ENCODE measurements around the gene NHEJ1. TPM values are rescaled to one million over a fixed set of nuclear protein-coding genes. Genes with fewer than 3 reads are reported as not detected.

Gene NHEJ1
- total and polyA plus RNA-seq, 2 of the 13 experiments (the other 11 are each of a cell fraction or from before 2014, with no cell fraction given) = 30.0 to 30.7 TPM

- TF ChIP-seq SP140L (CRISPR knock-in tag; IDR thresholded peaks at IDR 0.05; ENCODE audit: borderline replicate concordance) = no peak
- TF ChIP-seq, protein P1, sequence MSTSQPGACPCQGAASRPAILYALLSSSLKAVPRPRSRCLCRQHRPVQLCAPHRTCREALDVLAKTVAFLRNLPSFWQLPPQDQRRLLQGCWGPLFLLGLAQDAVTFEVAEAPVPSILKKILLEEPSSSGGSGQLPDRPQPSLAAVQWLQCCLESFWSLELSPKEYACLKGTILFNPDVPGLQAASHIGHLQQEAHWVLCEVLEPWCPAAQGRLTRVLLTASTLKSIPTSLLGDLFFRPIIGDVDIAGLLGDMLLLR (CRISPR knock-in tag; IDR thresholded peaks at IDR 0.05) = no peak
- TF ChIP-seq THRA (CRISPR knock-in tag; IDR thresholded peaks at IDR 0.05; ENCODE audit: borderline replicate concordance) = no peak
- TF ChIP-seq MTF2 (CRISPR knock-in tag; IDR thresholded peaks at IDR 0.05; ENCODE audit: borderline replicate concordance) = peak; percentile 69; the same call in 1 of the 2 replicates
- TF ChIP-seq ZBTB46 (CRISPR knock-in tag; IDR thresholded peaks at IDR 0.05; ENCODE audit: borderline replicate concordance) = no peak
- TF ChIP-seq, protein P2, sequence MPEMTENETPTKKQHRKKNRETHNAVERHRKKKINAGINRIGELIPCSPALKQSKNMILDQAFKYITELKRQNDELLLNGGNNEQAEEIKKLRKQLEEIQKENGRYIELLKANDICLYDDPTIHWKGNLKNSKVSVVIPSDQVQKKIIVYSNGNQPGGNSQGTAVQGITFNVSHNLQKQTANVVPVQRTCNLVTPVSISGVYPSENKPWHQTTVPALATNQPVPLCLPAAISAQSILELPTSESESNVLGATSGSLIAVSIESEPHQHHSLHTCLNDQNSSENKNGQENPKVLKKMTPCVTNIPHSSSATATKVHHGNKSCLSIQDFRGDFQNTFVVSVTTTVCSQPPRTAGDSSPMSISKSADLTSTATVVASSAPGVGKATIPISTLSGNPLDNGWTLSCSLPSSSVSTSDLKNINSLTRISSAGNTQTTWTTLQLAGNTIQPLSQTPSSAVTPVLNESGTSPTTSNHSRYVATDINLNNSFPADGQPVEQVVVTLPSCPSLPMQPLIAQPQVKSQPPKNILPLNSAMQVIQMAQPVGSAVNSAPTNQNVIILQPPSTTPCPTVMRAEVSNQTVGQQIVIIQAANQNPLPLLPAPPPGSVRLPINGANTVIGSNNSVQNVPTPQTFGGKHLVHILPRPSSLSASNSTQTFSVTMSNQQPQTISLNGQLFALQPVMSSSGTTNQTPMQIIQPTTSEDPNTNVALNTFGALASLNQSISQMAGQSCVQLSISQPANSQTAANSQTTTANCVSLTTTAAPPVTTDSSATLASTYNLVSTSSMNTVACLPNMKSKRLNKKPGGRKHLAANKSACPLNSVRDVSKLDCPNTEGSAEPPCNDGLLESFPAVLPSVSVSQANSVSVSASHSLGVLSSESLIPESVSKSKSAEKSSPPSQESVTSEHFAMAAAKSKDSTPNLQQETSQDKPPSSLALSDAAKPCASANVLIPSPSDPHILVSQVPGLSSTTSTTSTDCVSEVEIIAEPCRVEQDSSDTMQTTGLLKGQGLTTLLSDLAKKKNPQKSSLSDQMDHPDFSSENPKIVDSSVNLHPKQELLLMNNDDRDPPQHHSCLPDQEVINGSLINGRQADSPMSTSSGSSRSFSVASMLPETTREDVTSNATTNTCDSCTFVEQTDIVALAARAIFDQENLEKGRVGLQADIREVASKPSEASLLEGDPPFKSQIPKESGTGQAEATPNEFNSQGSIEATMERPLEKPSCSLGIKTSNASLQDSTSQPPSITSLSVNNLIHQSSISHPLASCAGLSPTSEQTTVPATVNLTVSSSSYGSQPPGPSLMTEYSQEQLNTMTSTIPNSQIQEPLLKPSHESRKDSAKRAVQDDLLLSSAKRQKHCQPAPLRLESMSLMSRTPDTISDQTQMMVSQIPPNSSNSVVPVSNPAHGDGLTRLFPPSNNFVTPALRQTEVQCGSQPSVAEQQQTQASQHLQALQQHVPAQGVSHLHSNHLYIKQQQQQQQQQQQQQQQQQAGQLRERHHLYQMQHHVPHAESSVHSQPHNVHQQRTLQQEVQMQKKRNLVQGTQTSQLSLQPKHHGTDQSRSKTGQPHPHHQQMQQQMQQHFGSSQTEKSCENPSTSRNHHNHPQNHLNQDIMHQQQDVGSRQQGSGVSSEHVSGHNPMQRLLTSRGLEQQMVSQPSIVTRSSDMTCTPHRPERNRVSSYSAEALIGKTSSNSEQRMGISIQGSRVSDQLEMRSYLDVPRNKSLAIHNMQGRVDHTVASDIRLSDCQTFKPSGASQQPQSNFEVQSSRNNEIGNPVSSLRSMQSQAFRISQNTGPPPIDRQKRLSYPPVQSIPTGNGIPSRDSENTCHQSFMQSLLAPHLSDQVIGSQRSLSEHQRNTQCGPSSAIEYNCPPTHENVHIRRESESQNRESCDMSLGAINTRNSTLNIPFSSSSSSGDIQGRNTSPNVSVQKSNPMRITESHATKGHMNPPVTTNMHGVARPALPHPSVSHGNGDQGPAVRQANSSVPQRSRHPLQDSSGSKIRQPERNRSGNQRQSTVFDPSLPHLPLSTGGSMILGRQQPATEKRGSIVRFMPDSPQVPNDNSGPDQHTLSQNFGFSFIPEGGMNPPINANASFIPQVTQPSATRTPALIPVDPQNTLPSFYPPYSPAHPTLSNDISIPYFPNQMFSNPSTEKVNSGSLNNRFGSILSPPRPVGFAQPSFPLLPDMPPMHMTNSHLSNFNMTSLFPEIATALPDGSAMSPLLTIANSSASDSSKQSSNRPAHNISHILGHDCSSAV (CRISPR knock-in tag; IDR thresholded peaks at IDR 0.05; ENCODE audit: borderline replicate concordance) = no peak
- TF ChIP-seq NFE2L1 (CRISPR knock-in tag; IDR thresholded peaks at IDR 0.05; ENCODE audit: borderline replicate concordance) = no peak
- TF ChIP-seq ZFP37 (CRISPR knock-in tag; IDR thresholded peaks at IDR 0.05; ENCODE audit: borderline replicate concordance) = no peak
- no peak for TF ChIP-seq KLF9 (CRISPR knock-in tag; IDR thresholded peaks at IDR 0.05; ENCODE audit: low read depth)
- no peak for TF ChIP-seq SMAD9 (CRISPR knock-in tag; IDR thresholded peaks at IDR 0.05)
- TF ChIP-seq, protein P3, sequence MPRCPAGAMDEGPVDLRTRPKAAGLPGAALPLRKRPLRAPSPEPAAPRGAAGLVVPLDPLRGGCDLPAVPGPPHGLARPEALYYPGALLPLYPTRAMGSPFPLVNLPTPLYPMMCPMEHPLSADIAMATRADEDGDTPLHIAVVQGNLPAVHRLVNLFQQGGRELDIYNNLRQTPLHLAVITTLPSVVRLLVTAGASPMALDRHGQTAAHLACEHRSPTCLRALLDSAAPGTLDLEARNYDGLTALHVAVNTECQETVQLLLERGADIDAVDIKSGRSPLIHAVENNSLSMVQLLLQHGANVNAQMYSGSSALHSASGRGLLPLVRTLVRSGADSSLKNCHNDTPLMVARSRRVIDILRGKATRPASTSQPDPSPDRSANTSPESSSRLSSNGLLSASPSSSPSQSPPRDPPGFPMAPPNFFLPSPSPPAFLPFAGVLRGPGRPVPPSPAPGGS (CRISPR knock-in tag; IDR thresholded peaks at IDR 0.05) = peak; percentile 43; the same call in 1 of the 2 replicates
Observed at GRCh38 chr2:219060821-219061791, 99.5 kb downstream of the NHEJ1 start, which contains the start of gene IHH (continued).

Measured in HepG2 (cell line).